ENCODE measurements around the gene UACA. TPM values are rescaled to one million over a fixed set of nuclear protein-coding genes. Genes with fewer than 3 reads are reported as not detected.

Gene UACA
- total RNA-seq, 1 donor from 2014 or later, result 39.7 TPM

DNA sequence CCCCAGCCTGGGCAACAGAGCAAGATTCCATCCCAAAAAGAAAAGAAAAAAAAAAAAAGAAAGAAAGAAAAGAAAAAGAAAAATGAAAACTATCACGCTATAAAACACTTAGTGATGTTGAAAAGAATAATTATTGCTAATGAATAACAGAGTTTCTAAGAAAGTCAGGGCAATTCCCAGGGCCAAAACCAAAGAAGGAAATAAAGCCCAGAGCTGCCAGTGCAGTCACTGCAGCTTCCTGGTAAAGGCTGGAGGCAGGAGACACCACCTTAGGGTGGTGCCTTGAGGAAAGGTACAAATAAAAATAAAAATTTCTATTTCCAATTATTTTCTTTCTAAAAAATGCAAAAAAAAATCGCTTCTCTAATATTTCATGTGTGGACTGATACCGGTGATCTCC is 19.7 kb upstream of the UACA start:
- TF ChIP-seq CTCF (conservative IDR thresholded peaks at IDR 0.05; ENCODE audit: low read depth, low read length), result no peak
- no peak for DNase-seq (ENCODE audit: low read depth)
- H3K4me3 ChIP-seq (ENCODE audit: low read depth, low read length), result no peak overlapping the region

- TF ChIP-seq CTCF (conservative IDR thresholded peaks at IDR 0.05; ENCODE audit: low read depth, low read length), result no peak
- DNase-seq (ENCODE audit: low read depth), result no peak
- no peak overlapping the region for H3K4me3 ChIP-seq (ENCODE audit: low read depth, low read length)
Observed at GRCh38 chr15:70781236-70781635, 17.9 kb upstream of the UACA start.

DNA sequence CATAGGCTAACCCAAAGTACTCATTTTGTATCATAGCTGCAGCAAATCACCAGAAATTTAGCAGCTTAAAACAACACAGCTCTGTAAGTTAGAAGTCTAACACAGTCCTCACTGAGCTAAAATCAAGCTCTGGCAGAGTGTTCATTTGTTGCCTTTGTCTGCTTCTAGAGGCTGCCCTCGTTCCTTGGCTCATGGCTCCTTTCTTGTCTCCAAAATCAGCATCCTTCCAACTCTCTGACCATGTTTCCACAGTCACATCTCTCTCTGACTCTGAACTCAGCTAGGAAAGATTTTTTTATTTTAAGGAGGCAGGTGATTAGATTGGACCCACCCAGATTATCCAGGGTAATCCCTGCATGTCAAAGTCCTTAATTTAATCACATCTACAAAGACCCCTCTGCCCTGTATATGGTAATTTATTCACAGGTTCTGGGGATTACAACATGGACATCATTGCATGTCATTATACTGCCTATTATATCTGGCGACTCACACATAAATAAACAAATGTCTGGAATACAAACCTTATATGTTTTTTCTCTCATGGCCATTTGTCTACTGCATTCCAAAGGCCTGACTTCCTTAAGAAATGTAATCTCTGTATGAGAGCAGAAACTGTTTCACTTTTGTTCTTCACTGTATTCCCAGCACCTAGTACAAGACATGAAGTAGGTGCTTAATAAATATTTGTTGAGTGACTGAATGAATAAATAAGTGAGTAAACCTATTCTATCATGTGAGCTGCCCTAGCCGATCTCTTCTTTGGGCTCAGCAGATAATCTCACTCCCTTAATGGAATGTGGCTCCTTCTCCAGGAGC is 15.1 kb upstream of the UACA start:
- DNase-seq (ENCODE audit: low read depth), result no peak
- TF ChIP-seq CTCF (conservative IDR thresholded peaks at IDR 0.05; ENCODE audit: low read depth, low read length), result no peak
- no peak overlapping the region for H3K4me3 ChIP-seq (ENCODE audit: low read depth, low read length)

GRCh38 chr15:70777170-70777926 is 14.0 kb upstream of the UACA start:
- DNase-seq (ENCODE audit: low read depth), result no peak
- H3K4me3 ChIP-seq (ENCODE audit: low read depth, low read length), result no peak overlapping the region
- TF ChIP-seq CTCF (conservative IDR thresholded peaks at IDR 0.05; ENCODE audit: low read depth, low read length), result no peak

DNA sequence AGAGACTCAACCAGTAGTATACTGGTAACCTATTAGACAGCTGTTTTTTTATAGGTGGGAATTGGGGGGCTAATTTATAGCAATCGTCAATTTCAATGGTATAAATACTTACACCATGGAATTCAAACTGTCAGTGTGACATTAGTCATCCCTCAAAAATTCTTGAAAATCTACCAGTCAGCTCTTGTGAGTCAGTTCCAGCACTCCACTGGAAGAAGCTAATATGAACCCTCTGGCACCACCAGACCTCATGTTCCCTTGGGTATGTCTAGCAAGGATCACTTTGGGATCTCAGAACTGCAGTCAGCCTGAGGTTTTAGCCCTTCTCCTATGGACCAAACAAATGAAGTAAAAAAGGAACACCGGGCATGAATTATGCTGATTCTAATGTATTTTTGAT is 11.8 kb upstream of the UACA start:
- H3K4me3 ChIP-seq (ENCODE audit: low read depth, low read length), result no peak overlapping the region
- DNase-seq (ENCODE audit: low read depth), result peak; percentile 61

DNA sequence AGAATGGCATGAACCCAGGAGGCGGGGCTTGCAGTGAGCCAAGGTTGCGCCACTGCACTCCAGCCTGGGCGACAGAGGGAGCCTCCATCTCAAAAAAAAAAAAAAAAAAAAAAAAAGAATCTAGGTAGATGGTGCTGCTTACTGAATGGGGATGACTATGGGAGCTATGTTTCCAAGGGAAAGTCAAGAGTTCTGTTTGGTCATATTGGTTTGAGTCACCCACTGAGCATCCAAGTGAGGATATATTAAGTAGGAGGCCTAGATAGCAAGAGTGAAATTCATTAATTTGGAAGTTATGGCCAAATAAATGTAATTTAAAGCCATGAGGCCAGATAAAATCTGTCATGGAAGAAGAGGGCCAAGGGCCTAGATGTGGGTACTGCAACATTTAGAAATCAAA is 9.0 kb upstream of the UACA start:
- no peak overlapping the region for H3K4me3 ChIP-seq (ENCODE audit: low read depth, low read length)
- no peak for TF ChIP-seq CTCF (conservative IDR thresholded peaks at IDR 0.05; ENCODE audit: low read depth, low read length)
- DNase-seq (ENCODE audit: low read depth), result no peak

More for the DNA sequence above, 11.8 kb upstream of the UACA start:
- no peak for TF ChIP-seq CTCF (conservative IDR thresholded peaks at IDR 0.05; ENCODE audit: low read depth, low read length)

Data from epithelial cell of proximal tubule (primary cell).